Measurements from ENCODE around the gene KCNG2.

The KCNG2 gene

DNA sequence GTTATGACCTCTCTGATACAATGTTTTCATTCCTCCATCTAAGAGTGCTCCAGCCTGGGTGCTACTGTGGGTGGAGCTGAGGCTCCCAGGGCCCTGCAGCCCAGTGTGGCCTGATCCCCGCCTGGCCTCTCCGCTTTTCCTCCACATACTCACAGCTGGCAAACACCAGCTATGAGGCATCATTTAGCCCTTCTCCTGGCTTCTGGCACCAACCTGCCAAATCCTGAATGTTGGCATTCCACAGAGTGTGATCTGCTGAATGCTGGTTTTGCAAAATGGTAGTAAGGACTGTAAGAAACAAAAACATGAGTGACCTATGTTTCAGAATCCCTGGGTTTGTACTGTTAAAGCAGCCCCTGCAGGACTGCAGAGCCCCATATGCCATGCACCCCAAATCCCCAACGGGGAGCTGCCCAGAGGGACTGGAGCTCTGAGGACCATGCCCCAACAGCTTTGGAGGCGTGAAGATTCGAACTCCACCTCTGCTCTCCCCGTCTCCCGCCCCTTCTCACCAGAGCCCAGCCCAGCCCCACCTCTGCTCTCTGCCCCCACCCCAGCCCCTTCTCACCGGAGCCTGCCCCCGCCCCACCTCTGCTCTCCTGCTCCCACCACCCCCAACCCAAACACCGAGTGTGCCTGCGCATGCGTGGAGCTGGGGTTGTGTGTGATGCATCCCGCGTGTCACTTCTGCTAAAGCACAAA, 149.5 kb downstream of the KCNG2 start:
- no peak for DNase-seq

DNA sequence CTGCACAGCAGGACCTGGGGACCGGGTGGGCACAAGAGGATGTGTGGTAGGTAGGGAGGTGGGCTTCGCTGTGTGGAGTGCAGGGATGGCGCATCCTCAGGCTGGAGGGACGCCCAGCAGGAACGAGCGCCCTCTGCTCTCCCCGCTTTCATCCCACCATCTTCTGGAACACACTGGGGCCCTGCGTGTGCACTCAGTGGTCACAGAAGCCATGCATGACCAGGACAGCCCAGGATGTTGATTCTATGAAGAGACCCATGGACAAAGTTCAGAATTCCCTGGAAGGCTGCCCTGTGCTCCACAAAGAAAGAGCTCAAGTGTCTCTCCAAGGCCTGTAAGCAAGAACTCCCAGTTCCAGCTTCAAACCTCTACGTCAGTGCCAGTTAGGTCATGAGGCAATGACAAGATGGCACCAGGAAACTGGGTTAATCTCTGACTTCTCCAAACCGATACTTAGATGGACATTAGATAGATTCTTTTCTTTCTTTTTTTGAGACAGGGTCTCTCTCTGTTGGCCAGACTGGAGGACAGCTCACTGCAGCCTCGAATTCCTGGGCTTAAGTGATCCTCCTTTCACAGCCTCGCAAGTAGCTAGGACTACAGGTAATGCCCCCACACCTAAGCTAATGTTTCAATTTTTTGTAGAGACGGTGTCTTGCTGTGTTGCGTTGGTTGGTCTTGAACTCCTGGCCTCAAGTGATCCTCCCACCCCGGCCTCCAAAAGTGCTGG, 150.3 kb downstream of the KCNG2 start:
- no peak for DNase-seq

DNA sequence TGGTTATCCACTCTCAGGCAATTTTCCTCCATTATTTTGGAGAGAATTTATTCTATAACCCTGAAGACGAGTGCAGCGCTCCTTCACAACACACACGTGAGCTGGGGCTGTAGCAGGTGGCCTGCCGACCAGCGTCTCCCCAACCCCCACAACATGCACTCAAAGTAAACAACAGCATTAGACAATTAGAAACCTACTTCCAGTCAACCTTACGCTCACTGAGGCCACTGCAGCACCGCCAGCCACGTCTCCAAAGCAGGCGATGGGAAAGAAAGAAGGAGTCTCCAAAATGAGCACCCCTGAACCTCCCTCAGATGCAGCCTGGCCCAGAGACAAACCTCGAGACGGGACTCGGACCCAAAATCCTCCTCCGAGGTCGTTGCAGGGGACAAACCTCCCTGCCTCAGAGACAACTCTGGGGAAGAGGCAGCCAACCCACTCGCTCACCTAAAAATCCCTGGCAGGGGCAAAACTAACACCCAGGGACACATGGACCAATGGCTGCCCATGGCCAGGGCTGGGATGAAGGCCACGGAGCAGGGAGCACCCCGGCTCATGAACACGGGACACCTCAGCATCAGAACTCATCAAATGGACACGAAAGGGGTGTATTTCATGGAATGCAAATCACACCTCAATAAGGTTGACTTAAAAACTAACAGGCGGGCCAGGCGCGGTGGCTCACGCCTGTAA, 151.1 kb downstream of the KCNG2 start:
- DNase-seq: no peak

Measured in NCI-H1694 treated with DMSO at 0.1 percent for 48 hours (cell line).